Mesendoderm (in vitro differentiated cells): Measurements from ENCODE around the gene NUDT6.
"Not testable (repeated sequence)": the region's sequence is repeated elsewhere in the genome, so short reads cannot be mapped to it uniquely, and the experiment has no call there.

Experiments
- DNase-seq: peaks from one replicate; pipeline ENCODE4 v3.0.0; 2013
- H2AK5ac ChIP-seq: 2 replicates; pipeline ENCODE4 v1.6.1; 2013; ENCODE audit warnings: low read length, inconsistent platforms
- H2BK120ac ChIP-seq: 2 replicates; pipeline ENCODE4 v1.6.1; 2013; ENCODE audit warnings: low read depth, mild to moderate bottlenecking, low read length, moderate library complexity, mixed read lengths
- H2BK15ac ChIP-seq: replicated peaks from 2 replicates; pipeline ENCODE4 v1.6.1; 2013; ENCODE audit warnings: low read depth, mild to moderate bottlenecking, moderate library complexity
- H2BK5ac ChIP-seq: 2 replicates; pipeline ENCODE4 v1.6.1; 2013; ENCODE audit warnings: low read length, inconsistent platforms
- H3K18ac ChIP-seq: 2 replicates; pipeline ENCODE4 v1.6.1; 2013; ENCODE audit warnings: mild to moderate bottlenecking, low read length, mixed read lengths
- H3K23ac ChIP-seq: one replicate; pipeline ENCODE4 v1.6.1; 2013; ENCODE audit warnings: low read length
- H3K27ac ChIP-seq: 2 replicates; pipeline ENCODE4 v1.5.1; 2013; ENCODE audit warnings: low read depth, mild to moderate bottlenecking, inconsistent platforms, low read length, moderate library complexity
- H3K27me3 ChIP-seq: 2 replicates; pipeline ENCODE4 v1.6.1; 2013; ENCODE audit warnings: low read length, control low read depth, mild to moderate bottlenecking, inconsistent platforms; ENCODE audit not compliant: insufficient read depth, poor library complexity
- H3K36me3 ChIP-seq: 2 replicates; pipeline ENCODE4 v1.6.1; 2013; ENCODE audit warnings: low read length, inconsistent platforms; ENCODE audit not compliant: control insufficient read depth, insufficient read depth
- H3K4ac ChIP-seq: one replicate; pipeline ENCODE4 v1.6.1; 2013; ENCODE audit warnings: low read depth, mild to moderate bottlenecking, low read length, moderate library complexity
- H3K4me1 ChIP-seq: 2 replicates; pipeline ENCODE4 v1.6.1; 2013; ENCODE audit warnings: low read depth, low read length, inconsistent platforms; ENCODE audit not compliant: control insufficient read depth
- H3K4me2 ChIP-seq: 2 replicates; pipeline ENCODE4 v1.6.1; 2013; ENCODE audit warnings: low read length
- H3K4me3 ChIP-seq: 2 replicates; pipeline ENCODE4 v1.5.1; 2013; ENCODE audit warnings: mild to moderate bottlenecking, low read length
- H3K56ac ChIP-seq: one replicate; pipeline ENCODE4 v1.6.1; 2013; ENCODE audit warnings: low read length
- H3K79me1 ChIP-seq: 2 replicates; pipeline ENCODE4 v1.6.1; 2013; ENCODE audit warnings: low read length, inconsistent platforms
- H3K79me2 ChIP-seq: 2 replicates; pipeline ENCODE4 v1.6.1; 2013; ENCODE audit warnings: mild to moderate bottlenecking, low read length; ENCODE audit not compliant: control insufficient read depth, insufficient read depth
- H3K9ac ChIP-seq: 2 replicates; pipeline ENCODE4 v1.6.1; 2013; ENCODE audit warnings: low read length, inconsistent platforms
- H4K5ac ChIP-seq: one replicate; pipeline ENCODE4 v1.6.1; 2013; ENCODE audit warnings: low read length
- H4K8ac ChIP-seq: one replicate; pipeline ENCODE4 v1.6.1; 2013; ENCODE audit warnings: low read depth, mild to moderate bottlenecking, control low read depth, low read length, moderate library complexity
- WGBS: extraction: QIAGEN DNeasy Blood & Tissue Kit; methylation state at CpG from one replicate; pipeline ENCODE4 v1.1.7; 2013; ENCODE audit warnings: low lambda C conversion rate, missing lambda C conversion rate; ENCODE audit not compliant: insufficient coverage; ENCODE audit errors: extremely low coverage; 5-methylcytosine and 5-hydroxymethylcytosine counted together

NUDT6 gene

DNA sequence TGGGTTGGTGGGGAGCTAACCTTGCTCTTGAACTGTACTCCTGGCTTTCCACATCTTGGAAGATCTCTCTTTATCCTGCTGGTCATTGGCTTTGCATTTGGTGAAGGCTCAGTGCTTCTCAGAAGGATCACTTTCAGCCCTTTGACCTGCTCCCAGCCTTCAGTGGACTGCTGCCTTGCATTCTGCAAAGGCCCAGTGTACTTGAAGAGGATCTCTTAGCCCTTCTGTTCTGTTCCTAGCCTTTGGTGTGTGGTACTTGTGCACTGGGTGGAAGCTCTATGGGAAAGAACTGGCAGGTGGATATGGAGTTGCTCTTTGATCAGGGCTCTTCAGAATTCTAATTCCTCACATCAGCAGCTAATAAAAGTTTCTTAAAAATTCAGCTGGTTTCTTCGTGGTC is 49.3 kb downstream of the NUDT6 start:
- Histone ChIP-seq H3K36me3 (no peaks in the 10 kb centered on the region), H3K27me3 (no peaks in the 10 kb centered on the region), H3K4ac (no peak overlapping the region), H3K56ac (no peak overlapping the region), H3K79me1 (peaks cover 5% of the 10 kb centered on the region), H3K27ac (no peak overlapping the region), H3K18ac (no peak overlapping the region), H2BK120ac (no peak overlapping the region), H3K79me2 (peaks cover 27% of the 10 kb centered on the region), H2AK5ac (no peak overlapping the region), H3K4me1 (no peaks in the 10 kb centered on the region), H4K8ac (no peak overlapping the region), H3K23ac (no peak overlapping the region), H3K4me3 (no peak overlapping the region), H3K9ac (no peak overlapping the region), H4K5ac (no peak overlapping the region), H2BK5ac (no peak overlapping the region), H2BK15ac (no peak overlapping the region), H3K4me2 (no peak overlapping the region)
- no peak for DNase-seq
- WGBS: no CpG with 5 or more reads among the region's 1 CpG

DNA sequence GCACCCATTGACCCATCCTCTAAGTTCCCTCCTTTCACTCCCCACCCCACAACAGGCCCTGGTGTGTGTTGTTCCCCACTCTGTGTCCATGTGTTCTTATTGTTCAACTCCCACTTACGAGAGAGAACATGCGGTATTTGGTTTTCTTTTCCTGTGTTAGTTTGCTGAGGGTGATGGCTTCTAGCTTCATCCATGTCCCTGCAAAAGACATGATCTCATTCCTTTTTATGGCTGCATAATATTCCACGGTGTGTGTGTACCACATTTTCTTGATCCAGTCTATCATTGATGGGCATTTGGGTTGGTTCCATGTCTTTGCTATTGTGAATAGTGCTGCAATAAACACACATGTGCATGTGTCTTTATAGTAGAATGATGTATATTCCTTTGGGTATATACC is 54.2 kb downstream of the NUDT6 start:
- not testable (repeated sequence) for H3K4me1 ChIP-seq, H3K27me3 ChIP-seq, H3K4ac ChIP-seq, H2BK15ac ChIP-seq, H4K5ac ChIP-seq, H3K23ac ChIP-seq, H3K9ac ChIP-seq, DNase-seq, H3K4me3 ChIP-seq, H2BK5ac ChIP-seq, H3K56ac ChIP-seq, H3K4me2 ChIP-seq, H3K18ac ChIP-seq, H2AK5ac ChIP-seq, H3K36me3 ChIP-seq, H3K79me1 ChIP-seq, H4K8ac ChIP-seq, H3K27ac ChIP-seq, H2BK120ac ChIP-seq
- no CpG with 5 or more reads among the region's 3 CpGs for WGBS
- H3K79me2 ChIP-seq: peaks cover 45% of the 10 kb centered on the region

DNA sequence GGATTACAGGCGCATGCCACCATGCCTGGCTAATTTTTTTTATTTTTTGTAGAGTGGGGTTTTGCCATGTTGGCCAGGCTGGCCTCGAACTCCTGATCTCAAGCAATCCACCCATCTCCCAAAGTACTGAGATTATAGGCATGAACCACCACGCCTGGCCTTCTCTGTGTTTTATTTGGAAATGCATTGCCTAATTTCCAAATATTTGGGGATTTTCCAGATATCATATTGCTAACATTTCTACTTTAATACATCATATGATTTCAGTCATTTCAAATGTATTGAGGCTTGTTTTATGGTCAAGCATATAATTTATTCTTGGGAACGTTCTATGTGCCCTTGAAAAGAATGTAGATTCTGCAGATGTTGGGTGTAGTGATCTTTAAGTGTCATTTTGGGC is 57.0 kb downstream of the NUDT6 start:
- no CpG with 5 or more reads among the region's 4 CpGs for WGBS

DNA sequence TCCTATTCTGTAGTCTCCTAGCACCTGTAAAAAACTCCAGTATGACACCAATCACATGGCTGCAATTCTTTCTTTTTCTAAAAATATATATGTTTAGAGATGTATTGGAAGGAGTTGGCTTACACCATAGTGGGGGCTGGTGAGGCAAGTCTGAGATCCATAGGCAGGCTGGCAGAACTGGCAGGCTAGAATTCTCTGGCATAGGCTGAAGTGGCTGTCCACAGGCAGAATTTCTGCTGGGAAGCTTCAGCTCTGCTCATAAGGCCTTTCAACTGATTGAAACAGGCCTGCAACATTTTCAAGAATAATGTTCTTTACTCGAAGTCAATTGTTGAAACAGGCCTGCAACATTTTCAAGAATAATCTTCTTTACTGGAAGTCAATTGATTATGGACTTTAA is 58.8 kb downstream of the NUDT6 start:
- Histone ChIP-seq H2AK5ac (no peak overlapping the region), H4K8ac (no peak overlapping the region), H2BK5ac (no peak overlapping the region), H3K23ac (no peak overlapping the region), H3K18ac (no peak overlapping the region), H3K9ac (no peak overlapping the region), H3K27me3 (no peaks in the 10 kb centered on the region), H3K79me1 (peaks cover 2% of the 10 kb centered on the region), H4K5ac (no peak overlapping the region), H3K4me2 (no peak overlapping the region), H2BK120ac (no peak overlapping the region), H3K56ac (no peak overlapping the region), H3K79me2 (peaks cover 53% of the 10 kb centered on the region), H3K4ac (no peak overlapping the region), H2BK15ac (no peak overlapping the region), H3K4me1 (no peaks in the 10 kb centered on the region), H3K36me3 (no peaks in the 10 kb centered on the region), H3K4me3 (no peak overlapping the region), H3K27ac (no peak overlapping the region)
- no CpG with 5 or more reads among the region's 1 CpG for WGBS
- no peak for DNase-seq

More for the DNA sequence above, 57.0 kb downstream of the NUDT6 start:
- Histone ChIP-seq H3K9ac (no peak overlapping the region), H4K8ac (no peak overlapping the region), H3K18ac (no peak overlapping the region), H3K27me3 (no peaks in the 10 kb centered on the region), H3K36me3 (no peaks in the 10 kb centered on the region), H3K56ac (no peak overlapping the region), H2BK15ac (no peak overlapping the region), H3K79me1 (peaks cover 2% of the 10 kb centered on the region), H3K23ac (no peak overlapping the region), H3K27ac (no peak overlapping the region), H2BK120ac (no peak overlapping the region), H3K4me3 (no peak overlapping the region), H2BK5ac (no peak overlapping the region), H3K4ac (no peak overlapping the region), H3K79me2 (peaks cover 52% of the 10 kb centered on the region), H2AK5ac (no peak overlapping the region), H3K4me1 (no peaks in the 10 kb centered on the region), H4K5ac (no peak overlapping the region), H3K4me2 (no peak overlapping the region)
- DNase-seq: no peak

DNA sequence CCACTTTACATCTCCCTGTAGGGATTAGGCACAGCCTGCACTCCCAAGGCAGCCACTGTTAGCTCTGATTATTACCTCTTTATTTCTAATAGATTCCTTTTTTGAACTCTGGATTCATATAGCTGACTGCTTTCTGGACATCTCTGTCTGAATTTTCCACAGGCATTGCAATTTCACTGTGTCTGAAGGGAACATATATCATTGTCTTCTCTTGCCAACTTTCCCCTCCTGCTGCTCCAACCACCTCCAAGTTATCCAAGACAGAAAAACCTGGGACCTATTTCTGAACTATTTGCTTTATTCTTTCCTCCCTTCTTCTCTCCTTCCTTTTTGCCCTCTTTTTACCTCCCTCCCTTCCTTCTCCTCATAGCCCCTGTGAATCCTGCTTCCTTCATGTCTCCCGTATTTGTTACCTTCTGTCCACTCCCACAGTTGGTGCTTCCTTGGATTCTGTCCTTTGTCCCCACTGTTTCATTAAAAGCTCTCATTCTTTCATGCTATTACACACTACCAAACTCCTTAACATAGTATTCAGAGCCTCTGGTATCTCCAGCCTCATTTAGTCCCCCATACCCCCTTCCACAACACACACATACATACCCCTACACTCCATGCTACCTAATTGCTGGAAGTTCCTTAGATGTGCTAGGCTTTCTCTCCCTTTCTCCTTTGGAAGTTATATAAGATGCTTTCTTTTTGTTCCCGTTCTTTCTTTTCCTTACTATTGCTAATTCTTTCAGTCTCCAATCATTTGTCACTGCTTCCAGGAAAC is 61.0 kb downstream of the NUDT6 start:
- Histone ChIP-seq H3K4me1 (no peaks in the 10 kb centered on the region), H3K4me3 (no peak overlapping the region), H3K4ac (no peak overlapping the region), H4K5ac (no peak overlapping the region), H2BK120ac (no peak overlapping the region), H3K27me3 (no peaks in the 10 kb centered on the region), H3K27ac (no peak overlapping the region), H3K23ac (no peak overlapping the region), H3K36me3 (no peaks in the 10 kb centered on the region), H4K8ac (no peak overlapping the region), H3K79me2 (peaks cover 53% of the 10 kb centered on the region), H3K4me2 (no peak overlapping the region), H2BK5ac (no peak overlapping the region), H2BK15ac (no peak overlapping the region), H3K18ac (no peak overlapping the region), H3K9ac (no peak overlapping the region), H2AK5ac (no peak overlapping the region), H3K79me1 (peaks cover 2% of the 10 kb centered on the region), H3K56ac (no peak overlapping the region)
- WGBS: no CpG with 5 or more reads among the region's 2 CpGs
- DNase-seq: no peak

DNA sequence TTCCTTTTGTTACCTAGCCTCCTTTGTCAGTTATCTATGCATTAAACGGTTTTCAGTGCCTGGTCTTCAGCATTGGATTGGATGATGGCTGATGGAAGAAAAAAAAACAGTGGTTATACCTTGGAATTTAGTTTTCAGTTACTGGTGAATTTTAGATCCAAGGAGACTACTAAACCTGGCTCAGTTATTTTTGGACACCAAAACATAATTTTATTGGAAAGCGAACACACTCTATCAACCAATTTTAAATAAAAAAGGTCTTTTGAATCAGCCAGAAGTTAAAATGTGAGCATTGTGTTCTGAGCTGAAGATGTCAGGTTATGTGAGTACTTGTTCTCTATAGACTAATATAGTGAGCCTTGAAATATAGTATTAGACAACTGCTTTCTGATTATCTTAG is 63.7 kb downstream of the NUDT6 start:
- no peak for DNase-seq
- H4K5ac ChIP-seq: no peak overlapping the region
- H3K4me2 ChIP-seq: no peak overlapping the region
- H3K79me1 ChIP-seq: peaks cover 3% of the 10 kb centered on the region
- no peaks in the 10 kb centered on the region for H3K36me3 ChIP-seq
- peaks cover 8% of the 10 kb centered on the region for H3K4me1 ChIP-seq
- H3K18ac ChIP-seq: no peak overlapping the region
- WGBS: no CpG with 5 or more reads among the region's 2 CpGs
- no peak overlapping the region for H3K27ac ChIP-seq
- H2BK15ac ChIP-seq: no peak overlapping the region
- H3K23ac ChIP-seq: no peak overlapping the region
- H3K56ac ChIP-seq: no peak overlapping the region
- no peak overlapping the region for H4K8ac ChIP-seq
- H3K9ac ChIP-seq: no peak overlapping the region
- H2BK120ac ChIP-seq: no peak overlapping the region
- H3K4me3 ChIP-seq: no peak overlapping the region
- no peak overlapping the region for H2AK5ac ChIP-seq
- no peaks in the 10 kb centered on the region for H3K27me3 ChIP-seq
- H2BK5ac ChIP-seq: no peak overlapping the region
- no peak overlapping the region for H3K4ac ChIP-seq
- H3K79me2 ChIP-seq: peaks cover 61% of the 10 kb centered on the region
